Measurements from ENCODE around the gene BIN2.

The BIN2 gene

DNA sequence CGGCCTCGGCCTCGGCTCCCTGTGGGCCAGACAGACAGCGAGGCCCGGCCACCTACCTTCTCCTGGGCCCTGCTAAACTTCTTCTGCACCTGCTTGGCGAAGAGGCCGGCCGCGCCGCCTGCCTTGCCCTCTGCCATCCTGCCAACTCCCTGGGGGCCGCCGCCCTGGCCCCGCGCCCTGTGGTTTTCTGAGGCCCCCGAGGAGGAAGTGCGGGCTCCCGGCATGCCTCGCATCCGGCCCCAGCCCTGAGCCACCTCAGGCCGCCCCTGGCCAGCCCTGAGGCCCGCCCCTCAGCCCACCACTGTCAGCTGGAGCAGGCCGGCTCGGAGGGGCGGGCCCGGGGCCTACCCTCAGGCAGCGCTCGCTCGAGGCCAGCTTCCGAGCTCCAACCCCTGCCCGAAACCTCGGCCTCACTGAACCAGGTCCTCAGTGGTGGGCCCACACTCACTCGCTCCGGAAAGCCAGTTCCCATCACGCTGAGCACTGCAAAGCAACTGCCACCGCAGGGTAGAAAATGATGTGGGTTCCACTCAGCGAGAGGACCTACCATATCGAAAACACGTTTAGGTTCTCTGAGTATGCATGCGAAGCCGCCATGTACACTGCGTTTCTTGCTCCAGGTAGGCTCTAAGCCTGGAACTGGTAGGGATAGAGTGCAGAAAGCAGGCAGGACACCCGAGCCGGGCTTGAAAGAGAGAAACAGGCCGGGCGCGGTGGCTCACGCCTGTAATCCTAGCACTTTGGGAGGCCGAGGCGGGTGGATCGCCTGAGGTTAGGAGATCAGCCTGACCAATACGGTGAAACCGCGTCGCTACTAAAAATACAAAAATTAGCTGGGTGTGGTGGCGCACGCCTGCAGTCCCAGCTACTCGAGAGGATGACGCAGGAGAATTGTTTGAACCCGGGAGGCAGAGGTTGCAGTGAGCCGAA, at the start of gene BIN2:
TSS of gene BIN2 (minus strand) at position 209 of the 930 bp plus-strand sequence. CDS start at position 137, 72 bp downstream.
- H3K9ac ChIP-seq (ENCODE audit: low read depth, low read length) = no peak within 1 kb of the TSS
- no peak within 1 kb of the TSS for H3K4me3 ChIP-seq (ENCODE audit: low read depth, low read length)
- H3K9me3 ChIP-seq (ENCODE audit: control insufficient read depth, insufficient read depth, low read length) = no peaks in the 10 kb centered on the region

GRCh38 chr12:51373187-51373586, 49.2 kb upstream of the BIN2 start:
- H3K36me3 ChIP-seq (ENCODE audit: control insufficient read depth, insufficient read depth, low read length) = peaks cover 18% of the 10 kb centered on the region

More for the DNA sequence above, at the start of gene BIN2:
- Histone ChIP-seq H3K27me3 (ENCODE audit: control insufficient read depth, insufficient read depth, low read length) (no peaks in the 10 kb centered on the region), H3K4me1 (ENCODE audit: control insufficient read depth, insufficient read depth, low read length) (peaks cover 11% of the 10 kb centered on the region), H3K36me3 (ENCODE audit: control insufficient read depth, insufficient read depth, low read length) (no peaks in the 10 kb centered on the region)

DNA sequence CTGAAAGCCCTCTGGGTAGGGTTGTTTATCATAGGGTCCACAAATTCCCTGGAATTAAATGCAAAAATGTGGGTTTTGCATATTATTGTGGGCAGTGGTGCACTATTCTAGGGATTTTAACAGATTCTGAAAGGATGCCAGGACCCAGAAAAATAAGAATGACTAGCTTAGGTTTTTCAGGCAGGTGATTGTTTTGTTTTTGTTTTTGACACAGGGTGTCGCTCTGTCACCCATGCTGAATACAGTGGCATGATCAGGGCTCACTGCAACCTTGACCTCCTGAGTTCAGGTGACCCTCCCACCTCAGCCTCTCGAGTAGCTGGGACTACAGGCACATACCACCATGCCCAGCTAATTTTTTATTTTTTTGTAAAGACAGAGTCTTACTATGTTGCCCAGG, 48.0 kb upstream of the BIN2 start:
- peaks cover 8% of the 10 kb centered on the region for H3K4me1 ChIP-seq (ENCODE audit: control insufficient read depth, insufficient read depth, low read length)
- H3K4me3 ChIP-seq (ENCODE audit: low read depth, low read length) = no peak overlapping the region
- no peaks in the 10 kb centered on the region for H3K9me3 ChIP-seq (ENCODE audit: control insufficient read depth, insufficient read depth, low read length)
- H3K27me3 ChIP-seq (ENCODE audit: control insufficient read depth, insufficient read depth, low read length) = no peaks in the 10 kb centered on the region
- no peak overlapping the region for H3K9ac ChIP-seq (ENCODE audit: low read depth, low read length)
- H3K36me3 ChIP-seq (ENCODE audit: control insufficient read depth, insufficient read depth, low read length) = peaks cover 15% of the 10 kb centered on the region

More at GRCh38 chr12:51373187-51373586, 49.2 kb upstream of the BIN2 start:
- Histone ChIP-seq H3K27me3 (ENCODE audit: control insufficient read depth, insufficient read depth, low read length) (no peaks in the 10 kb centered on the region), H3K9me3 (ENCODE audit: control insufficient read depth, insufficient read depth, low read length) (no peaks in the 10 kb centered on the region), H3K4me3 (ENCODE audit: low read depth, low read length) (no peak overlapping the region), H3K4me1 (ENCODE audit: control insufficient read depth, insufficient read depth, low read length) (peaks cover 8% of the 10 kb centered on the region), H3K9ac (ENCODE audit: low read depth, low read length) (no peak overlapping the region)

GRCh38 chr12:51371295-51371953, 47.5 kb upstream of the BIN2 start:
- no peaks in the 10 kb centered on the region for H3K27me3 ChIP-seq (ENCODE audit: control insufficient read depth, insufficient read depth, low read length)
- H3K36me3 ChIP-seq (ENCODE audit: control insufficient read depth, insufficient read depth, low read length) = peaks cover 9% of the 10 kb centered on the region
- H3K9me3 ChIP-seq (ENCODE audit: control insufficient read depth, insufficient read depth, low read length) = no peaks in the 10 kb centered on the region
- H3K9ac ChIP-seq (ENCODE audit: low read depth, low read length) = no peak overlapping the region
- peaks cover 8% of the 10 kb centered on the region for H3K4me1 ChIP-seq (ENCODE audit: control insufficient read depth, insufficient read depth, low read length)
- no peak overlapping the region for H3K4me3 ChIP-seq (ENCODE audit: low read depth, low read length)

- Histone ChIP-seq H3K36me3 (ENCODE audit: control insufficient read depth, insufficient read depth, low read length) (peaks cover 9% of the 10 kb centered on the region), H3K9ac (ENCODE audit: low read depth, low read length) (no peak overlapping the region), H3K4me1 (ENCODE audit: control insufficient read depth, insufficient read depth, low read length) (peaks cover 8% of the 10 kb centered on the region), H3K9me3 (ENCODE audit: control insufficient read depth, insufficient read depth, low read length) (no peaks in the 10 kb centered on the region), H3K27me3 (ENCODE audit: control insufficient read depth, insufficient read depth, low read length) (no peaks in the 10 kb centered on the region), H3K4me3 (ENCODE audit: low read depth, low read length) (no peak overlapping the region)
Measured at GRCh38 chr12:51370667-51371066, 46.7 kb upstream of the BIN2 start.

DNA sequence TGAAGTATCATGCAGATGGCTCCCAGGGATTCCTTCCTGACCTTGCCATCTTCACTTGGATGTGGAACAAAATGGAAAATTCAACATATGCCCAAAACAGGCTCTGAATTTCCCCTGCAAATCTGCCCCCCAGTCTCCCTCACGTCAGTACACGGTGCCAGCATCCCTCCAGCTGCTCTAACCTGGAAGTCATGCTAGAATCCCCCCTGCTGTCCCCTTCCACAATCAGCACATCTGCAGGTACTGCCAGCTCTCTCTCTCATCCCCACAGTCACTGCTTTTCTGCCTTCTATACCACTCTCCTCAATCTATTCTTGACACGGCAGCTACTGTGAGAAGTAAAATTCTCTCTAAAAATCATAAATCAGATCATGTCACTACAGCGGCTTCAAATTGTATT, 45.6 kb upstream of the BIN2 start:
- Histone ChIP-seq H3K9ac (ENCODE audit: low read depth, low read length) (no peak overlapping the region), H3K4me3 (ENCODE audit: low read depth, low read length) (no peak overlapping the region), H3K27me3 (ENCODE audit: control insufficient read depth, insufficient read depth, low read length) (no peaks in the 10 kb centered on the region), H3K36me3 (ENCODE audit: control insufficient read depth, insufficient read depth, low read length) (peaks cover 6% of the 10 kb centered on the region), H3K9me3 (ENCODE audit: control insufficient read depth, insufficient read depth, low read length) (no peaks in the 10 kb centered on the region), H3K4me1 (ENCODE audit: control insufficient read depth, insufficient read depth, low read length) (peaks cover 8% of the 10 kb centered on the region)

DNA sequence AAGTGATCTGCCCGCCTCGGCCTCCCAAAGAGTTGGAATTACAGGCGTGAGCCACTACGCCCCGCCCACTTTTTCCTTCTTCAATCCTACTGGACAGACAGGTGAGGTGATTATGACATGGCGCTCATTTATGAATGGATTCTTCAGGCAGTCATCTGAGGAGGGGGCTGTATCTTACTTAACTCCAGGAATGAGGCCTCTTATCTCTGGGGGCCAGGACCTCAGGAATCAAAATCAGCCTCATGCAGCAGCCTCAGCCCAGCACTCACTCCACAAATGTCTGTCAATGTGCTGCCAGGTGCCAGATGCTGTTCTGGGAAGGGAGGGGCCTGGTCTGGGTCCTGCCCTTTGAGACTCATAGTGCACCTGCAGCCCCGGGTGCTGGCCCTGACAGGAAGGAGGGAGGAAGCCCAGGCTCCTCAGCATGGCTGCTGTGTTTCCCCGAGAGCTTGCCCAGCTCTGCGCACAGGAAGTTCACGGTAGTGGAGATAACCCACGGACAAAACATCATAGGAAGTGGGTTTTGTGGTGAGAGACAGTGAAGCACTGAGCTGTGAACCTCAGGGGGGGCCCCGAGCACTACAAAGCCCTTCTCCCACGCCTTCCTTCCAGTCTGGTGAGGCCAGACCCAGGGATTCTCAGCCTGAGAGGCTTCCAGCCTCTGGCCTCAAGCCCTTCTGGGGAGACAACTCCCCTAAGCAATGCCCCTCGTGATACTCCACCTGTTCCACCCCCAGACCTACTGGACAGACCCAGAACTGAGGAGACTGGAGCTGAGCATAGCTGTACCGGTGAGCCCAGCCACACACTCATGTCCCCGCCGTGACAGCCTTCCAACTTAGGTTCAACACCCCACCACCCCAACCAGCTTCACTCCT, 44.9 kb upstream of the BIN2 start:
- Histone ChIP-seq H3K36me3 (ENCODE audit: control insufficient read depth, insufficient read depth, low read length) (no peaks in the 10 kb centered on the region), H3K27me3 (ENCODE audit: control insufficient read depth, insufficient read depth, low read length) (no peaks in the 10 kb centered on the region), H3K4me3 (ENCODE audit: low read depth, low read length) (no peak overlapping the region), H3K9ac (ENCODE audit: low read depth, low read length) (no peak overlapping the region), H3K9me3 (ENCODE audit: control insufficient read depth, insufficient read depth, low read length) (no peaks in the 10 kb centered on the region), H3K4me1 (ENCODE audit: control insufficient read depth, insufficient read depth, low read length) (peaks cover 8% of the 10 kb centered on the region)

- Histone ChIP-seq H3K9ac (ENCODE audit: low read depth, low read length) (no peak overlapping the region), H3K36me3 (ENCODE audit: control insufficient read depth, insufficient read depth, low read length) (peaks cover 8% of the 10 kb centered on the region), H3K4me3 (ENCODE audit: low read depth, low read length) (no peak overlapping the region), H3K4me1 (ENCODE audit: control insufficient read depth, insufficient read depth, low read length) (no peaks in the 10 kb centered on the region), H3K27me3 (ENCODE audit: control insufficient read depth, insufficient read depth, low read length) (no peaks in the 10 kb centered on the region), H3K9me3 (ENCODE audit: control insufficient read depth, insufficient read depth, low read length) (no peaks in the 10 kb centered on the region)
Measured at GRCh38 chr12:51365276-51365675, 41.3 kb upstream of the BIN2 start.

DNA sequence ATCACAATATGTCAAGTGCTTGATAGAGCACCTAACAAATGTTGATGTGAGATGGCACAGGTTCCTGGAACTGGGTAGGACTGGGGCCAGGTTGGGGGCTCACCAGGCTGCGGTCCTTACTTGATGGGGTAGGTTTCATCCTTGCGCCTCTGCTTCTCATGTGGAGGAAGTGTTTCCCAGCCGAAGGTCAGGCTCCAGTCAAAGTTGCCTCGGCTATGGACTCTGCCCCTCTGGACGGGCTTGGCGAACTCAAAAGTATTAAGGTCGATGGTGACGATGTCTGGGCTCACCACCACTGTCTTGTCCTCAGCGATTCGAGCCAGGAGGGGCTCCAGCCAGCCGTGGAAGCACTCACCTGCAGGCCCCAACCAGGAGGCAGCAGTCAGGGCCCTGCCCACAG, 40.0 kb upstream of the BIN2 start:
- no peaks in the 10 kb centered on the region for H3K4me1 ChIP-seq (ENCODE audit: control insufficient read depth, insufficient read depth, low read length)
- H3K4me3 ChIP-seq (ENCODE audit: low read depth, low read length) = no peak overlapping the region
- H3K27me3 ChIP-seq (ENCODE audit: control insufficient read depth, insufficient read depth, low read length) = no peaks in the 10 kb centered on the region
- H3K9ac ChIP-seq (ENCODE audit: low read depth, low read length) = no peak overlapping the region
- no peaks in the 10 kb centered on the region for H3K9me3 ChIP-seq (ENCODE audit: control insufficient read depth, insufficient read depth, low read length)
- H3K36me3 ChIP-seq (ENCODE audit: control insufficient read depth, insufficient read depth, low read length) = peaks cover 8% of the 10 kb centered on the region

DNA sequence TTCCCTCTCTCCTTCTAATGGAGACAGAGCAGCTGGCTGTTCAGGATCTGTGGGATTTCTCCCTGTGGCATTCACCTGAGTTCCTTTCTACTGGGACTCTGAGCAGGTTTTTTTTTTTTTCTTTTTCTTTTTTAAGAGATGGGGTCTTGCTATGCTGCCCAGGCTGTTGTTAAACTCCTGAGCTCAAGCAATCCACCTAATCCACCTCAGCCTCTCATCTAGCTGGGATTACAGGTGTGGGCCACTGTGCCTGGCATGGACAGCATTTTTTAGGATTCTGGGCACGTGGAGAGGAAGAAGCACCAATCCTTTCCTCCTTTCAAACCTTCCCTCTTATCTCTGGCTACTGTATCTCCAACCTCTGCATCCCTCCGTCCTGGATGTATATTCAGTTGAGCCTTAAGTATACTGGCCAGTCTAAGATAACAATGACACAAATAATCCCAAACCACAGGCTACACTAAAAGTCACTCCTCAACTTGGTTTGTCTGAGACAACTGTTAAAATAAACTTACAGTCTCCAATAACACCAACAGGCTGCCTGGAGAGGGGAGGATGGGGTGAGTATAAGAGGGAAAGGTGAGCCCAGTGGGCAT, 38.9 kb upstream of the BIN2 start:
- Histone ChIP-seq H3K4me3 (ENCODE audit: low read depth, low read length) (no peak overlapping the region), H3K9ac (ENCODE audit: low read depth, low read length) (no peak overlapping the region), H3K36me3 (ENCODE audit: control insufficient read depth, insufficient read depth, low read length) (peaks cover 9% of the 10 kb centered on the region), H3K27me3 (ENCODE audit: control insufficient read depth, insufficient read depth, low read length) (no peaks in the 10 kb centered on the region), H3K9me3 (ENCODE audit: control insufficient read depth, insufficient read depth, low read length) (no peaks in the 10 kb centered on the region), H3K4me1 (ENCODE audit: control insufficient read depth, insufficient read depth, low read length) (no peaks in the 10 kb centered on the region)

- Histone ChIP-seq H3K36me3 (ENCODE audit: control insufficient read depth, insufficient read depth, low read length) (peaks cover 11% of the 10 kb centered on the region), H3K4me3 (ENCODE audit: low read depth, low read length) (no peak overlapping the region), H3K9ac (ENCODE audit: low read depth, low read length) (no peak overlapping the region), H3K9me3 (ENCODE audit: control insufficient read depth, insufficient read depth, low read length) (no peaks in the 10 kb centered on the region), H3K4me1 (ENCODE audit: control insufficient read depth, insufficient read depth, low read length) (no peaks in the 10 kb centered on the region), H3K27me3 (ENCODE audit: control insufficient read depth, insufficient read depth, low read length) (no peaks in the 10 kb centered on the region)
Measured at GRCh38 chr12:51362307-51362706, 38.3 kb upstream of the BIN2 start.

All from iPS-15b (cell line).